Measurements from ENCODE around the gene TM4SF20.

DNA sequence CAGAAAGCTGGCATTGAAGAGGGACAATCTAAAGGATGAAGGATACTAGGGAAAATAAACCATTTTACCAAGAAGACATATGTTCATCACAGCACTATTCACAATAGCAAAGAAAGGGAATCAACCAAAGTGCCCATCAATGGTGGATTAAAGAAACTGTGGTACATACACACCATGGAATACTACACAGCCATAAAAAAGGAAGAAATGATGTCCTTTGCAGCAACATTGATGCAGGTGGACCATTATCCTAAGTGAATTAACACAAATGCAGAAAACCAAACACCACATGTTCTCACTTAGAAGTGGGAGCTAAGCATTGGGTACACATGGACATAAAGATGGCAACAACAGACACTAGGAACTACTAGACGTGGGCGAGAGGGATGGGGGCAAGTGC lies 61.3 kb downstream of the TM4SF20 start:
- TF ChIP-seq, protein P1, sequence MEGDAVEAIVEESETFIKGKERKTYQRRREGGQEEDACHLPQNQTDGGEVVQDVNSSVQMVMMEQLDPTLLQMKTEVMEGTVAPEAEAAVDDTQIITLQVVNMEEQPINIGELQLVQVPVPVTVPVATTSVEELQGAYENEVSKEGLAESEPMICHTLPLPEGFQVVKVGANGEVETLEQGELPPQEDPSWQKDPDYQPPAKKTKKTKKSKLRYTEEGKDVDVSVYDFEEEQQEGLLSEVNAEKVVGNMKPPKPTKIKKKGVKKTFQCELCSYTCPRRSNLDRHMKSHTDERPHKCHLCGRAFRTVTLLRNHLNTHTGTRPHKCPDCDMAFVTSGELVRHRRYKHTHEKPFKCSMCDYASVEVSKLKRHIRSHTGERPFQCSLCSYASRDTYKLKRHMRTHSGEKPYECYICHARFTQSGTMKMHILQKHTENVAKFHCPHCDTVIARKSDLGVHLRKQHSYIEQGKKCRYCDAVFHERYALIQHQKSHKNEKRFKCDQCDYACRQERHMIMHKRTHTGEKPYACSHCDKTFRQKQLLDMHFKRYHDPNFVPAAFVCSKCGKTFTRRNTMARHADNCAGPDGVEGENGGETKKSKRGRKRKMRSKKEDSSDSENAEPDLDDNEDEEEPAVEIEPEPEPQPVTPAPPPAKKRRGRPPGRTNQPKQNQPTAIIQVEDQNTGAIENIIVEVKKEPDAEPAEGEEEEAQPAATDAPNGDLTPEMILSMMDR (conservative IDR thresholded peaks at IDR 0.05 in 1 of 2, IDR thresholded peaks at IDR 0.05 in 1 of 2; ENCODE audit: low read depth in 1 of 2, low read length in 2 of 2), result no peak
- no peak for TF ChIP-seq EZH2 (IDR thresholded peaks at IDR 0.05; ENCODE audit: low read length, missing control alignments)
